Measurements from ENCODE around the gene PTMA. TPM values are rescaled to one million over a fixed set of nuclear protein-coding genes. Genes with fewer than 3 reads are reported as not detected.

The PTMA gene
- total RNA-seq, 4 donors from 2014 or later, result 811 to 1,206 (median 976) TPM

GRCh38 chr2:231673348-231673770 lies 35.0 kb upstream of the PTMA start:
- WGBS, 2 donors, result 46 to 48% methylated on average over 6 of the region's 6 CpGs
- DNase-seq (ENCODE audit: low spot score in 2 of 2), result no peak
- no peak overlapping the region for H3K4me3 ChIP-seq (ENCODE audit: low read depth, poor library complexity, severe bottlenecking)
- intact Hi-C loops (cut with DNase I; ENCODE audit: low total_unique reads), result no loop called here
- TF ChIP-seq POLR2A (IDR thresholded peaks at IDR 0.05), result no peak
- no peak for TF ChIP-seq CTCF (IDR thresholded peaks at IDR 0.05)

GRCh38 chr2:231674587-231675338 lies 33.6 kb upstream of the PTMA start:
- TF ChIP-seq CTCF (IDR thresholded peaks at IDR 0.05), result peak in 1 of 3 donors; percentile 15
- TF ChIP-seq POLR2A (IDR thresholded peaks at IDR 0.05), result no peak
- H3K4me3 ChIP-seq (ENCODE audit: low read depth, poor library complexity, severe bottlenecking), result no peak overlapping the region
- peak; percentile 58 to 93 for DNase-seq (ENCODE audit: low spot score in 2 of 2)
- intact Hi-C loops (cut with DNase I; ENCODE audit: low total_unique reads), result loop anchor here (5.0 kb wide), 1 partner anchor 62 kb away; no protein-coding TSS in a partner anchor
- WGBS, 2 donors, result 21 to 35% methylated on average over 14 to 20 of the region's 20 CpGs

DNA sequence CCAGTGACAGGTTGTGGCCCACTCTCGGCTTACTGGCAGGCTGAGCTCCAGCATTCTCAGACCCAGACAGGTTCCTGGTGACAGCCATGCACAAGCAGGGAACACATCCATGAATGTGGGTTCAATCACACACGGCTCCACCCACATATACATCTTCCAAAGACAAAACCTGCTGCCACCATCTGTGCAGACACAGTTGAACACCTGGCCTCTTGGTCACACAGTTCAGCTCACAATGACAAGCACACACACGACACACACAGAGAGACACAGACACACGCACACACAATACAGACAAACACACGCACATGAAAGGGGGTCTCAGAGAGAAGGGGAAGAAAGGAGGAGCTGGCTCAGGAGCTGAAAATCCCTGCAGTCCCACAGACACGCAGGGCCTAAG lies 32.1 kb upstream of the PTMA start:
- intact Hi-C loops (cut with DNase I; ENCODE audit: low total_unique reads), result loop anchor here (5.0 kb wide), 1 partner anchor 64 kb away; no protein-coding TSS in a partner anchor
- 89 to 95% methylated on average over 5 to 6 of the region's 6 CpGs for WGBS, 2 donors
- no peak for DNase-seq (ENCODE audit: low spot score in 2 of 2)
- TF ChIP-seq POLR2A (IDR thresholded peaks at IDR 0.05), result no peak
- no peak overlapping the region for H3K4me3 ChIP-seq (ENCODE audit: low read depth, poor library complexity, severe bottlenecking)

- intact Hi-C loops (cut with DNase I; ENCODE audit: low total_unique reads), result loop anchor here (1.0 to 5.0 kb wide), 2 partner anchors 37 to 65 kb away; no protein-coding TSS in a partner anchor
- no peak overlapping the region for H3K4me3 ChIP-seq (ENCODE audit: low read depth, poor library complexity, severe bottlenecking)
- 0 to 2% methylated on average over 8 of the region's 8 CpGs for WGBS, 2 donors
Observed at GRCh38 chr2:231677632-231678104, 30.7 kb upstream of the PTMA start.

GRCh38 chr2:231679908-231680284 lies 28.4 kb upstream of the PTMA start:
- no peak overlapping the region for H3K4me3 ChIP-seq (ENCODE audit: low read depth, poor library complexity, severe bottlenecking)
- TF ChIP-seq POLR2A (IDR thresholded peaks at IDR 0.05), result no peak
- TF ChIP-seq CTCF (IDR thresholded peaks at IDR 0.05), result no peak
- 46 to 58% methylated on average over 10 to 11 of the region's 11 CpGs for WGBS, 2 donors
- DNase-seq (ENCODE audit: low spot score in 2 of 2), result no peak
- intact Hi-C loops (cut with DNase I; ENCODE audit: low total_unique reads), result loop anchor here (5.0 kb wide), 1 partner anchor 68 kb away; no protein-coding TSS in a partner anchor

More at GRCh38 chr2:231677632-231678104, 30.7 kb upstream of the PTMA start:
- peak; percentile 90 to 97 for DNase-seq (ENCODE audit: low spot score in 2 of 2)
- TF ChIP-seq CTCF (IDR thresholded peaks at IDR 0.05), result peak in 2 of 3 donors; percentile 66 to 98
- TF ChIP-seq POLR2A (IDR thresholded peaks at IDR 0.05), result no peak

DNA sequence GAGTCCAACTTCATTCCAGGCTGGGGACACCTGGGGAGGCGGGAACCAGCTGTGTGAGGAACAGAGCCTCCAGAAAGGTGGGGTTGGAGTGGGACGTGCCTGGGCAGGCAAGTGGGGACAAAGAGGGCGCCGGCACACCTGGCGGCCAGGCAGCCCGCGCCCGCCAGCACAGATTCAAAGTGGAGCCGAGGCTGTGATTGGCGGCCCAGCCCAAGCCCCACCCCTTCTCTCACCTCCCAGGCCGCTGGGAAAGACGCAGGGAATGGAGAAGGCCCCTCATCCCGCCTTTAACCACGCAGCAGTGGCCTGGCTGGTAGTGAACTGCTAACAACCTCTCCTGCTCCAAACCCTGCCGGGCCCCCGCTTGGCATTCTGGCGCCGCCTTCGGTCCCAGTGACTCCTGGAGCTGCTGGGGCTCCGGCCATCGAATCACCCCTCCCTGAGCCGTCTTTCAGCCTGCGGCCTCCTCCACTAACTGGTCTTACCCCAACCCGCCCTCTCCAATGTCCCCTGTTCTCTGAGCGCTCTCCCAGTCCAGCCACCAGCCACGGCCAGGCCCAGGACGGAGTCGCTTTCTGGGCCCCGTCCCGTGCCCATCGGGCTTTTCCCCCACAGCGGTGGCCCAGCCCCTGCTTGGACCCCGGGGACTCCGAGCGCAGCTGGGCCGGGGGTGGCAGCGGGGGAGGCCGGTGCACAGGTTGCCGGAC lies 27.9 kb upstream of the PTMA start:
- TF ChIP-seq POLR2A (IDR thresholded peaks at IDR 0.05), result no peak
- no peak for TF ChIP-seq CTCF (IDR thresholded peaks at IDR 0.05)
- peak overlapping the region; percentile 24 for H3K4me3 ChIP-seq (ENCODE audit: low read depth, poor library complexity, severe bottlenecking)
- intact Hi-C loops (cut with DNase I; ENCODE audit: low total_unique reads), result no loop called here
- WGBS, 2 donors, result 28 to 35% methylated on average over 32 to 34 of the region's 39 CpGs
- no peak for DNase-seq (ENCODE audit: low spot score in 2 of 2)

Data from lower leg skin (tissue), 4 donors.